Lower lobe of right lung (tissue), 2 donors: ENCODE data around the gene MAP3K20. TPM values are rescaled to one million over a fixed set of nuclear protein-coding genes. Genes with fewer than 3 reads are reported as not detected.

Experiments
- ATAC-seq, 2 donors: fragments of 200-7000 bp; cut with Tn5 transposase; one replicate each; pipeline ENCODE4 v1.9.1; 2020 to 2022; ENCODE audit warnings: mild to moderate bottlenecking in 2 of 2, moderate library complexity in 2 of 2
- DNase-seq: peaks from one replicate; pipeline ENCODE4 v3.0.0-alpha.2; 2020
- H3K27ac ChIP-seq: fragments of 200-600 bp; one replicate; pipeline ENCODE4 v1.8.0; 2022
- H3K27me3 ChIP-seq: fragments of 200-600 bp; one replicate; pipeline ENCODE4 v1.8.0; 2022; ENCODE audit warnings: low read depth
- H3K36me3 ChIP-seq: fragments of 200-600 bp; one replicate; pipeline ENCODE4 v1.8.0; 2022; ENCODE audit warnings: mild to moderate bottlenecking
- H3K4me1 ChIP-seq: fragments of 200-600 bp; one replicate; pipeline ENCODE4 v1.8.0; 2022
- H3K4me3 ChIP-seq: fragments of 200-600 bp; one replicate; pipeline ENCODE4 v1.8.0; 2022; ENCODE audit warnings: mild to moderate bottlenecking
- H3K9me3 ChIP-seq: fragments of 200-600 bp; one replicate; pipeline ENCODE4 v1.8.0; 2022
- intact Hi-C: fragments of 100-400 bp; cut with DNase I; formaldehyde crosslinking; loops from one replicate; pipeline ENCODE4 v1.11.0; 2022
- total RNA-seq: library from RNA; stranded (reverse); fragmentation: NEBNext Ultra II Directional; extraction: Animal tissue kit (Norgen Biotek cat#: 25700); gene quantifications from one replicate; pipeline ENCODE4 v1.2.1, GENCODE V29; 2021
- TF ChIP-seq, protein P1 (sequence below): fragments of 200-600 bp; IDR thresholded peaks from one replicate; pipeline ENCODE4 v1.8.0; 2022; ENCODE audit warnings: antibody characterized with exemption, mild to moderate bottlenecking
- donor health status: DM: no; HTN: yes; CAD: no; lungs with severe emphysema.

Gene MAP3K20
- total RNA-seq, 1 donor from 2014 or later, result 40.8 TPM

DNA sequence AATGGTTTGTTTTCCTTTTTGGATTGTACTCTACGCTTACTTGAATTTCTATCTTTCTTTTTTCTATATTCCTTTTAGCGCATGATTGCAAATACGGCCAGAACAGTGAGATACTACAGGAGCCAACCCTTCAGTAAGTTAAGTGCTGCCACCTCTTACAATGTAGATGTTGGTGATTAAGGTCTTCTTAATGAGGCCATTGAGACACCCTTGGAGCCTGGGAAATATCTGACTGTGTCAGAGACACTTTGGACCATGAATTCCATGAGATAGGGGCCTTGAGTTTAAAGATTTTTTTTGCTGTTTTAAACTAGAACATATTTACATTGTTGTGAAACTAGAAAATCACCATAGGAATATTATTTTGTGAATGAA, 27.1 kb upstream of the MAP3K20 start:
- H3K27me3 ChIP-seq, result no peaks in the 10 kb centered on the region
- no peak overlapping the region for H3K4me3 ChIP-seq
- no peaks in the 10 kb centered on the region for H3K9me3 ChIP-seq
- intact Hi-C loops, result no loop called here
- TF ChIP-seq, protein P1, sequence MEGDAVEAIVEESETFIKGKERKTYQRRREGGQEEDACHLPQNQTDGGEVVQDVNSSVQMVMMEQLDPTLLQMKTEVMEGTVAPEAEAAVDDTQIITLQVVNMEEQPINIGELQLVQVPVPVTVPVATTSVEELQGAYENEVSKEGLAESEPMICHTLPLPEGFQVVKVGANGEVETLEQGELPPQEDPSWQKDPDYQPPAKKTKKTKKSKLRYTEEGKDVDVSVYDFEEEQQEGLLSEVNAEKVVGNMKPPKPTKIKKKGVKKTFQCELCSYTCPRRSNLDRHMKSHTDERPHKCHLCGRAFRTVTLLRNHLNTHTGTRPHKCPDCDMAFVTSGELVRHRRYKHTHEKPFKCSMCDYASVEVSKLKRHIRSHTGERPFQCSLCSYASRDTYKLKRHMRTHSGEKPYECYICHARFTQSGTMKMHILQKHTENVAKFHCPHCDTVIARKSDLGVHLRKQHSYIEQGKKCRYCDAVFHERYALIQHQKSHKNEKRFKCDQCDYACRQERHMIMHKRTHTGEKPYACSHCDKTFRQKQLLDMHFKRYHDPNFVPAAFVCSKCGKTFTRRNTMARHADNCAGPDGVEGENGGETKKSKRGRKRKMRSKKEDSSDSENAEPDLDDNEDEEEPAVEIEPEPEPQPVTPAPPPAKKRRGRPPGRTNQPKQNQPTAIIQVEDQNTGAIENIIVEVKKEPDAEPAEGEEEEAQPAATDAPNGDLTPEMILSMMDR, result no peak
- no peak for DNase-seq
- peak; percentile 29 to 44 for ATAC-seq
- H3K4me1 ChIP-seq, result peaks cover 16% of the 10 kb centered on the region
- H3K36me3 ChIP-seq, result no peaks in the 10 kb centered on the region
- H3K27ac ChIP-seq, result peak overlapping the region; percentile 39

DNA sequence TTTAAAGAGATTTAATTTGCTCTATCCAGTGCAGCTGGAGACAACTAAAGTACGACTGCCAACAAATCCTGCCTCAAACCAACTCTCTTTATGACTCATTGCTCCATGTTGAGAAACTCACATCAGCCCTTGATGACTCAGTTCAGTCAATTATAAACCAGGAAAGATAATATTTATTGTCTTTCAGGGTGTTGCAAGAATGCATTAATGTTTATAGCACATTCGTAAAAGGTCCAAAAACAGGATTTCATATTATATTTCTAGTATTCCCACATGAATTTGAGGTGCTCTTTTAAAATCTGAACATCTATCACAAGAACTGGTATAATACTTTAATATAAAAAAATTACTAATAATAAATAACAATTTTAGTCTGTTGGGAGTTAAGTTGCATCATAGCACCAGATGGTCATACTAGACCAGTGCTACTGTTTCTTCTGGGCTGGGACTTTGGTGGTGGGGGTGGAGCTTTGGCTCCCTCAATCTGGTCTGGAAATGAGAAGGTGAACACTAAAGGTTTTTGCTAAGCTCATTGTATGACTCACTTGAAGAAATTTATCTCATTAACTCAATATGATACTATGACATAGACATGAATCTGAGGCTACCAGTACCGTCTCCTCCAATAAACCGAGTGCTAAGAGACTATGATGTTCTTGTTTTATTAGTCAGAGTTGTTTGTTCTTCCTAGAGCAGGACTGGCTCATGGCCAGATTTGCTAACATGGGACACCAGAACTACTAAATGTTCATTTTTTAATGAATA, 26.6 kb upstream of the MAP3K20 start:
- Histone ChIP-seq H3K36me3 (no peaks in the 10 kb centered on the region), H3K27ac (peak overlapping the region; percentile 39)
- peak; percentile 78 to 87 for ATAC-seq

DNA sequence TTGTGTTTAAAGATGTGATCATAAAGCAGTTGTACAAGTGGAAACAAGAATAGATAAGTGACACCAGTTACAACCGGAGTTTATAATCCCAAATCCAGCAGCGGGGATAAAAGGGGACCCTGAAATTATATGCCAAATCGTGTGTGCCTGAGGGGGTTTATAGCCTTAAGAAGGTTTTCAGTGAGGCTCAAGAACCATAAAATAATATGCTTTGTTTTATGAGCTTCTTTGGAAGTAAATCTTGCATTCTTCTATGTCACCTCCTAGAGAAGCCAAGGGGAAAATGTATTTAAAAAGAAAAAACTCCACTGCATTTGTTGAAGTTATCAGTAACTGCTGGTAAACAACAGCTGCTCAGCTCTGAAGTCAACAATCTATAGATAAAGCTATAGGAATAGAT, 25.8 kb upstream of the MAP3K20 start:
- ATAC-seq (no peak), DNase-seq (no peak)
- intact Hi-C loops, result no loop called here
- Histone ChIP-seq H3K4me3 (no peak overlapping the region), H3K36me3 (no peaks in the 10 kb centered on the region), H3K9me3 (no peaks in the 10 kb centered on the region), H3K27me3 (no peaks in the 10 kb centered on the region), H3K4me1 (peaks cover 16% of the 10 kb centered on the region), H3K27ac (peak overlapping the region; percentile 39)
- TF ChIP-seq, protein P1, result no peak

More for the DNA sequence above, 26.6 kb upstream of the MAP3K20 start:
- Histone ChIP-seq H3K4me3 (no peak overlapping the region), H3K9me3 (no peaks in the 10 kb centered on the region), H3K4me1 (peaks cover 16% of the 10 kb centered on the region), H3K27me3 (no peaks in the 10 kb centered on the region)
- TF ChIP-seq, protein P1, result no peak
- intact Hi-C loops, result no loop called here
- no peak for DNase-seq

DNA sequence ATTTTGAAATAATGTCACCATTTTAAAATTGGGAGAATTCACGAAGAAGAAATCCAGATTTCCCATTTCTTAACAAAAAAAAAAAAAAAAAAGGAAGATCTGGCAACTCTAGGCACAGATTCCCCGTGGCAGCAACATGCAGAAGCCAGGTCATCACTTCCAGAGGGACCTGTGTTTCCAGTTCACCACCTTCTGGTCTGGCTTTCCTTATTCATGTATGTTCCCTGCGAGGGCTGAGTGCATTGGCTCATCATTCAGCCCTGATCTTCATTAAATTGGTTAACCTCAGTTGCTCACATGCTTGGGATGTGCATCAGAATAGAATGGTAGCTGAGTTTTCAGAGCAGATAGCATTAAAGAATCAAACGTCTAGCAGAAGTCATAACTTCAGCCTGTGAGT, 25.0 kb upstream of the MAP3K20 start:
- H3K4me3 ChIP-seq, result no peak overlapping the region
- intact Hi-C loops, result no loop called here
- no peaks in the 10 kb centered on the region for H3K27me3 ChIP-seq
- TF ChIP-seq, protein P1, result no peak
- no peak overlapping the region for H3K27ac ChIP-seq
- H3K9me3 ChIP-seq, result no peaks in the 10 kb centered on the region
- no peaks in the 10 kb centered on the region for H3K36me3 ChIP-seq
- peaks cover 16% of the 10 kb centered on the region for H3K4me1 ChIP-seq
- DNase-seq (no peak), ATAC-seq (no peak)

DNA sequence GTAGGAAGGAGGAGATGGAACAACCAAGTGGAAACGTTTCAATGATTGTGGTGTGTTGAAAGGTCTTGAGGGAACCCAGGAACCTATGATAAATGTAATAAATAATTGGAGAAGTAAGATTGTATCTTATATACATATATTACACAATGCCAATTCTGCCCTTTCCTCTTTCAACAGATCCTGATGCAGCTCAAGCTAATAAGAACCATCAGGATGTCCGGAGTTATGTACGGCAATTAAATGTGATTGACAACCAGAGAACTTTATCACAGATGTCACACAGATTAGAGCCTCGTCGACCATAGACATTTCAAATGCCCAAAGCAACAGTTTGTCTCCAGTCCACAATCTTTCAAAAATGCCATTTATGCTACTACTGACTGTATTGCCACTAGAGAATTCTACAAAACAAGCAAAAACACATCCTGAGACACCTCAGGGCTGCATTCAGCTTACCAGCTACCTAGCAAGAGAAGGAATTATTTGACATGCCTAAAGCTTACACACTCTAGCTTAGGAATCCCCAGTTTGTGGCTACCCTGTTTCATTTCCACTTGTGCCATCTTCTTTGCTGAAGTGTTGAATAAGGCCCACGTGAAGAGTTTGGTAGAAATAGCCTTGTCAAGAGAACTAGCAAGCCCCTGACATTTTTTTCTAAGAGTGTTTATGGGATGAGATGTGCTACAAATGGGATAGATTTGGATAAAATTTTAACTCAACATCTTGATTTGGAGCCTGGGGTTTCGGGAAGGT, 24.0 kb upstream of the MAP3K20 start:
- DNase-seq, result no peak
- no peaks in the 10 kb centered on the region for H3K9me3 ChIP-seq
- H3K27ac ChIP-seq, result no peak overlapping the region
- no peaks in the 10 kb centered on the region for H3K36me3 ChIP-seq
- no peak for ATAC-seq
- peaks cover 16% of the 10 kb centered on the region for H3K4me1 ChIP-seq
- no peaks in the 10 kb centered on the region for H3K27me3 ChIP-seq
- TF ChIP-seq, protein P1, result no peak
- no peak overlapping the region for H3K4me3 ChIP-seq
- intact Hi-C loops, result no loop called here
